ENCODE data around the gene IQGAP3.
"Not testable (repeated sequence)": the region's sequence is repeated elsewhere in the genome, so short reads cannot be mapped to it uniquely, and the experiment has no call there.

Gene IQGAP3

GRCh38 chr1:156595016-156595415 is 22.7 kb upstream of the IQGAP3 start:
- FAIRE-seq (no peak), DNase-seq (ENCODE audit: low spot score) (no peak)

- DNase-seq (ENCODE audit: low spot score) (no peak), FAIRE-seq (no peak)
Measured at GRCh38 chr1:156594190-156594589, 21.8 kb upstream of the IQGAP3 start.

DNA sequence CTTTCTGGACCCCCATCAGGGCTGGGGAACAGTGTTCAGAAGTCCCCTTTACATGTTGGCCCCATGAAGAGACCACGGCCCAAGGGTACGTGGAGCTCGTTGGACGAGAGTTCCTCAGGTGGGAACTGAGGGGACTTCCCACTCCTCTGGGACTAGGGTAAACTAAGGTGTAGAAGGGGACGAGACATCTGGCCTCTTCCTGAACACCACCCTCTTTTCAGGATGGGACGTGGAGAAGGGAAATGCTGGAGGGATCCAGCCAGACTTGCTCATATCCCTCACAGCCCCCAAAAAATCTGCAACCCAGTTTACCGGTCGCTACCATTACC is 21.3 kb upstream of the IQGAP3 start:
- DNase-seq (ENCODE audit: low spot score) (no peak), FAIRE-seq (no peak)

GRCh38 chr1:156592910-156593660 is 20.7 kb upstream of the IQGAP3 start:
- no peak for FAIRE-seq
- no peak for DNase-seq (ENCODE audit: low spot score)

DNA sequence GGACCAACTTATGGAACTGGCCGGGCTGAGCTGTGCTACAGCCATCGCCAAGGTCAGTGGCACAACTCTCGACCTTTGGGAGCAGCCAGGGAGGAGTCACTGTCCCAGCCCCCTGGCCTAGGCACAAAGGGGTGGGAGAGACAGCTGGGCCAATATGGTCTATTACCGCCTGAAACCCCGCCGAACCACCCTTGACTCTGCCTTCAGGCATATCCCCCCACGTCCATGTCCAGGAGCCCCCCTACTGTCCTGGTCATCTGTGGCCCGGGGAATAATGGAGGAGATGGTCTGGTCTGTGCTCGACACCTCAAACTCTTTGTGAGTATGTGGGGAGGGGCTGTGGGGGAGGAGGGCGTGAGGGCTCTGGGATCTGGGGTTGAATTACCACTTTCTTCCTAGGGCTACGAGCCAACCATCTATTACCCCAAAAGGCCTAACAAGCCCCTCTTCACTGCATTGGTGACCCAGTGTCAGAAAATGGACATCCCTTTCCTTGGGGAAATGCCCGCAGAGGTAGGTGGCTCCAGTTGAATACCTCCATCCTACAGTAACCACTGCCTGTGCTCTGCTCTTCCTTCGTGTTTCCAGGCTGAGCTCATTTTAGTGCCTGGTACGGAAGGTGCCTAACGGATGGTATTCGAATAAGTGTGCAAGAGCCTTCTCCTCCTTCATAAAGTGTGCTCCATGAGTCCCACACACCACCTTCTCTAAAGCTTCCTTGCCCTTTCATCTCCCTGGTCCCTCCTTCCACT is 20.0 kb upstream of the IQGAP3 start:
- DNase-seq (ENCODE audit: low spot score): no peak
- no peak for FAIRE-seq

- DNase-seq (ENCODE audit: low spot score) (peak; percentile 28), FAIRE-seq (no peak)
Measured at GRCh38 chr1:156591432-156592157, 19.2 kb upstream of the IQGAP3 start, which contains the start of gene NAXE. Gene NAXE (plus strand): TSS chr1:156591776. CDS start chr1:156591805, 29 bp downstream.

DNA sequence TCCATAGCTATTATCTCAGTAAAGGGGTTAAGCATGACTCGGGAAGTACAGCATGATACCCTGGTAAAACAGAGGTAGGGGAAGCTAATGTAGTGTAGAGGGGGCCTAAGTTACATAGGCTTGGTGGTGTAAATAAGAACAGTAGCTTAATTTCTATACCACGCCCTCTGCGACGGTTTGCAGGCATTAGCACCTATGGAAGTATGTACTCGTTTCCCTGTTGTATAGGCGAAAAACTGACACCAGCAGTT is 18.7 kb upstream of the IQGAP3 start:
- FAIRE-seq: no peak
- DNase-seq (ENCODE audit: low spot score): no peak

DNA sequence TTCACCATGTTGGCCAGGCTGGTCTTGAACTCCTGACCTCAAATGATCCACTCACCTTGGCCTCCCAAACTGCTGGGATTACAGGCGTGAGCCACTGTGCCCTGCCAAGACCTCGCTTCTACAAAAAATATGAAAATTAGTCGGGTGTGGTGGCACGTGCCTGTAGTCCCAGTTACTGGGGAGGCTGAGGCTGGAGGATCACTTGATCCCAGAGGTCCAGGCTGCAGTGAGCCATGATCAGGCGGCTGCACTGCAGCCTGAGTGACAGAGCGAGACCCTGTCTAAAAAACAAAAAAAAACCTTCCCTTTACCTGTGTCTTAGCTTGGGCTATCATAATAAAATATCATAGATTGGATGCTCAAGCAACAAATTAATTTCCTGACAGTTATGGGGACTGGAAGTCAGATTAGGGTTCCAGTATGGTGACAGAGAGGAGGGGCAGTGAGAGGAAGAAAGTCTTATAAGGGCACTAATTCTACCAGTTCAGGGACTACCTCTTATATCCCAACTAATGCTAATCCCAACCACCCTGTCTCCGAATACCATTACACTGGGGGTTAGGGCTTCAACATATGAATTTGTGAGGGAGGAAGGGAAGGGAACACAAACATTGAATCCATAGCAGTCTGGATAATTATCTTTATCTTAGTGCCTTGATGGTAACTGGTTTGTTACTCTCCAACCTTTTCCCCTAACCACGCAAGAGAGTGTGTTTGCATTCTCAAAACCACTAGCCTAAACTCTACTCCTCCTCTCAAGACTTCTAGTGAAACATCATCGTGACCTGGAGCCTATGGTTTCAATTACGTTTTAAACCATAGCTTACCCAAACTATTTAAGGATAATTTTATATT is 18.2 kb upstream of the IQGAP3 start:
- FAIRE-seq (no peak), DNase-seq (ENCODE audit: low spot score) (no peak)

DNA sequence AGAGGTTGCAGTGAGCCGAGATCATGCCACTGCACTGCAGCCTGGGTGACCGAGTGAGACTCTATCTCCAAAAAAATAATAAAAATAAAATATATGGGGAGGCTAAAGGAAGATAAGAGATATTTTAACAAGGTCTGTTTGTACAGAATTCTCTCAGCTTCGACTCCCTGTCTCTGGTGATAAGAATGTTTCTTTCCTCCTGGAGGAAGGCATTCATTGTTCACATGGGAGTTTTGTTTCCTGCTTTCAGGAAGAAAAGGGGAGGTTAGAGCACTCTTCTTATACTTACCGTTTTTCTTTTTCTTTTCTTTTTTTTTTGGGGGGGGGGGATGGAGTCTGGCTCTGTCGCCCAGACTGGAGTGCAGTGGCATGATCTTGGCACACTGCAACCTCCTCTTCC is 17.2 kb upstream of the IQGAP3 start:
- no peak for DNase-seq (ENCODE audit: low spot score)
- no peak for FAIRE-seq

- DNase-seq (ENCODE audit: low spot score); FAIRE-seq: not testable (repeated sequence)
Measured at GRCh38 chr1:156587927-156588326, 15.6 kb upstream of the IQGAP3 start.

DNA sequence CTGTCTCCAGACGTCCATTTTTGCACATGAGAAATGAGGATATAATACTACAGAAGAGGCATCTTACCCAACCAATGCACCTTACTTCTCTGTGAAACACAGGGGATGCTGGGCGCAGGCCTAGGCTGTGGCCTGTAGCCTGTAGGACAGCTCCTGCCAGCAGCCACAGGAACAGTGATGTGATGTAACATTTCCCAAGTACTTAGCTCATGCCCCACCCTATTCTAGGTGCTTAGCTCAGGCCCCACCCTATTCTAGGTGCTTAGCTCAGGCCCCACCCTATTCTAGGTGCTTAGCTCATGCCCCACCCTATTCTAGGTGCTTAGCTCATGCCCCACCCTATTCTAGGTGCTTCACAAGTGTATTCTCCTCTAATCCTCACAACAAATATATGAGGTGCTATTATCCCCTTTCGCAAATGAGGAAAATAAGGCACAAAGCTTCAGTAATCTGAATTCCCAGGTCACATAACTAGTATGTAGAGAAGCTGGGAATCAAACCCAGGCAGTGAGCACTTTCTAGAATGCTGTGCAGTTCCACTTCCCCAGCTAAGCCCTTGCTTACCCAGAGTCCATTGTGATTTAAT is 14.6 kb upstream of the IQGAP3 start:
- DNase-seq (ENCODE audit: low spot score) (no peak), FAIRE-seq (no peak)

GRCh38 chr1:156586323-156586722 is 14.0 kb upstream of the IQGAP3 start:
- FAIRE-seq (no peak), DNase-seq (ENCODE audit: low spot score) (no peak)

DNA sequence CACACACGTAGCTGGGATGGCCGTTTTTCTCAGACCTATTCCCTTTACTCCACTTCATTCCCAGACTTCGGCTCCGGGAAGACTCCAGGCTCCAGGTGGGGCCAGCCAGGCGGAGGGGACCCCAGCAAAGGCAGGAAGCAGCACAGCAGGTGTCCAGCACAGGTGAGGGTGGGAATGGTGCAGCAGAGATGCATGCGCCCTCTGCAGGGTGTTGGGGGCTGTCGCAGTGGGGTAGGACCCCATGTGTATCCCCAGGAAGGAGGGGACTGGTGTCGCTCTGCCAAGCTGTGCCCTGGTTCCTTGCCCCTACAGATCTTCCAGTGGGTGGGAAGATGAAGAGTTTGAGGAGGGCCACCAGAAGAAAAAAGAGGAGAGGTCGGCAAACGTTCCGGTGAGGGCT is 12.4 kb upstream of the IQGAP3 start:
- FAIRE-seq (no peak), DNase-seq (ENCODE audit: low spot score) (no peak)

DNA sequence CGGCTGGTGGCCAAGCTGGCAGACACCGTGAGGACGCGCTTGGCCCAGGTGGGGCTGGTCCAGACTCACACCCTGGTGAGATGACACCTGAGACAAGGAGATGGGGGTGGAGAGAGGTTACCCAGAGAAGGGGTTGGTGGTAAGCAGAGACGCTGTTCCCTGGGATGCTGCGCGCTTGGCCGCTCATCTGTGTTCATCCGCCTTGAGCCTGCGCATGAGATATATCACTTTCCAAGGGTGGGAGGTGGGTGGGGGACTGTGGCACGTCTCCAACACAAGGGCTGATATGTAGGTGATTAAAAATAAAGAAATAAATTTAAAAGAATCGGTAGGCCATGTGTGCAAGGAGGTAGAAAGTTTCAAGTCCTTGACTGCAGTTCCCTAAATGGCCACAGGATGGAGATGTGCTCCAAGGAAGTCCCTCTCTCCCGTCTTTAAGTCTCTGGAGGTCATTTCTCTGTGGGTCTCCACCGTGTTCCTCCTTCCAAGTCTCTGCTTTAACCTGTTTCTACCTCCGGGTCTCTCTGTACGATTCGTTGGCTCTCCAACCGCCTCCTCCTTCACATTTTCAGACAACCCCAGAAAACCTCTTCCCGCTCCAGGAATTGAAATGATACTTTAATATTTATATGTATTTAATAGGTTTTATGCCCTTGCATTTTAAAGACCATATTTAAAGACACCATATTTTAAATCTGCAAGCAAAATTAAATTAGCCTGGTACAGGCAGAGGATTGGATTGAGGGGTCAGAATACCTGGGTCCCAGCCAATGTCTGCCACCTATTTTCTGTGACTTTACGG is 11.7 kb upstream of the IQGAP3 start:
- FAIRE-seq (peak; percentile 15), DNase-seq (ENCODE audit: low spot score) (peak; percentile 70)

- no peak for DNase-seq (ENCODE audit: low spot score)
- FAIRE-seq: no peak
Measured at GRCh38 chr1:156582388-156583017, 10.1 kb upstream of the IQGAP3 start.

GRCh38 chr1:156581661-156582387 is 9.5 kb upstream of the IQGAP3 start:
- DNase-seq (ENCODE audit: low spot score) (no peak), FAIRE-seq (no peak)

DNA sequence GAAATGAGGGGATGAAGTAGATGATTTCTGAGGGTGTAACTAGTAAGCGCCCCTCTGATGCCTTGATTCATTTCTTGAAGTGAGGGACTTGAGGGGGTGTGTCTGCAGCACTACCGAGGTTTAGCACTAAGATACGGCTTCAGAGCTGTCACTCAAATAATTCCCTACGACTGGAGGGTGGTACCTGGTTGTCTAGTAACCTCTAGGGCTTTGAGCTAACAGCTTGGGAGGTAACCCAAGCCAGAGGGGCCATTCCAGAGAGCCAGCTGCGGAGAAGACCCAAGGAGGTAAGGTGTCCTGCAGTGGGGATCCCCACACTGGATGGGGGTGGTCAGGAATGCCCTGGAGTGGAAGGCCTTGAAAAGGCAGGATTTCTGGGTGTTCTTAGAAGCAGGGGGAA is 7.1 kb upstream of the IQGAP3 start, which contains the start of gene TTC24:
Gene TTC24 (plus strand): TSS at position 252 of the 400 bp plus-strand sequence. CDS start 1,642 bp downstream, outside the sequence.
- FAIRE-seq (no peak), DNase-seq (ENCODE audit: low spot score) (no peak)

DNA sequence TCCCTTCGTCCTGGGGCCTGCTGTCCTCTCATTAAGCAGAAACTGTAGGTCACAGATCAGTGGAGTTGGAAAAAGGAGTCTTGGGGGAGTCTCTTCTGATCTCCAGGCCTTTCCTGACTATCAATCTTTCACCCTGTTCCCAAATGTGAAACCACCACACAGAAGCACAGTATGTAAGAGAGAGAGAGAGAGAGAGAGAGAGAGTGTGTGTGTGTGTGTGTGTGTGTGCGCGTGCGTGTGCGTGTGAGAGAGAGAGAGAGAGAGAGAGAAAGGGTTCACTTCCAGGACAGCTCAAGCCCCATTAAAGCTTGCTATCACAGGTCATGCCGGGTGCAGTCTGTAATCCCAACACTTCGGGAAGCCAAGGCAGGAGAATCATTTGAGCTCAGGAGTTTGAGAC is 5.7 kb upstream of the IQGAP3 start:
- FAIRE-seq (no peak), DNase-seq (ENCODE audit: low spot score) (no peak)

DNA sequence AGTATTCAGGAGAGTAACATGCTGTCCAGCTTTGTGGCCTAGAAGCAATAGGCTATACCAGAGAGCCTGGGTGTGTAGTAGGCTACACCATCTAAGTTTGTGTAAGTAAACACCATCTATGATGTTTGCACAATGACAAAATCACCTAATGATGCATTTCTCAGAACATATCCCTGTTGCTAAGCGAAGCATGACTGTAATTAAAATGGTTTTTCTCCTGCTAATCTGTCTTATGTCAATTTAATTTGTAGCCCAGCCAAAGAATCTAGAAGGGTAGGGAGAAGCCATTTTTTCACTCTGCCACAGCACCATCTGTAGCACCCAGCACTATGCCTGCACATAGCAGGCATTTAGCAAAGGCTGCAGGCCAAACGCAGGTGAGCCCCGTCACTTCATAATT is 5.2 kb upstream of the IQGAP3 start:
- no peak for FAIRE-seq
- no peak for DNase-seq (ENCODE audit: low spot score)
